SIG-M5 (cell line): Measurements from ENCODE around the gene REXO5.
"Not testable (repeated sequence)": the region's sequence is repeated elsewhere in the genome, so short reads cannot be mapped to it uniquely, and the experiment has no call there.

ENCODE experiments used
- DNase-seq: peaks from one replicate; lab custom pipeline; 2025; lab: John Stamatoyannopoulos, UW

The REXO5 gene

DNA sequence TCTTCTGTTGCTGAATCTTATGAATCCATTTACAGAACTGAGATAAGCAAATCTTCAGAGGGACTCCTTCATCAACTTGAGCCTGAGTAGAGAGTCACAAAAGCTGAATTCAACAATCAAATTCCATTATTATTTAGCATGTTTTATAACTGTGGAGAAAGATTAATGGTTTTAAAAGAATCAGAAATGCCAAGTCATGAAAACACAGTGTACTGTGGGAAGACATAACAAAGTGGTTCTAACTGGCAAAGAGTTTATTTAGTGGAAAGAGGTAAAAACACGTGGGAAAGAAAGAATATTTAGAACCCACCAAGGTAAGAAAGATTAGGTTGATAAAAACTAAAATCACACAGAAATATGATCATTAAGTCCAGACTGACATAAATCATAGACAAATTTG lies 5.0 kb upstream of the REXO5 start:
- no peak for DNase-seq

DNA sequence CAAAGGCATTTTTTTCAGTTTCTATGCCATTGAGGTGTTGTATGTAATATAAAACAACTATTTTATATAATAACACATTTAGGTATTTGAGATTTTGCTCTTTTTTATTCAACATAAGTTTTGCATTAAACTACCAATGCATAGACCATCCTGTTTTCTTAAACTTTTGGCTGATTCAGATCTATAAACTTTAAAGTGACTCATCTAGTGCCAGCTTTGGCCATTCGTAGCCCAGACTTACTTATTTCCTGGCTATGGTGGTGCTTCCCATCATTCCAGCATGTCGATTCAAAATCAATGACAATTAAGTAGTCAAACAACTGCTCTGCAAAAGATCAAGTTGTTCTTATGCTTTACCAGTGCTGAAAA lies 3.2 kb upstream of the REXO5 start:
- DNase-seq, result no peak

DNA sequence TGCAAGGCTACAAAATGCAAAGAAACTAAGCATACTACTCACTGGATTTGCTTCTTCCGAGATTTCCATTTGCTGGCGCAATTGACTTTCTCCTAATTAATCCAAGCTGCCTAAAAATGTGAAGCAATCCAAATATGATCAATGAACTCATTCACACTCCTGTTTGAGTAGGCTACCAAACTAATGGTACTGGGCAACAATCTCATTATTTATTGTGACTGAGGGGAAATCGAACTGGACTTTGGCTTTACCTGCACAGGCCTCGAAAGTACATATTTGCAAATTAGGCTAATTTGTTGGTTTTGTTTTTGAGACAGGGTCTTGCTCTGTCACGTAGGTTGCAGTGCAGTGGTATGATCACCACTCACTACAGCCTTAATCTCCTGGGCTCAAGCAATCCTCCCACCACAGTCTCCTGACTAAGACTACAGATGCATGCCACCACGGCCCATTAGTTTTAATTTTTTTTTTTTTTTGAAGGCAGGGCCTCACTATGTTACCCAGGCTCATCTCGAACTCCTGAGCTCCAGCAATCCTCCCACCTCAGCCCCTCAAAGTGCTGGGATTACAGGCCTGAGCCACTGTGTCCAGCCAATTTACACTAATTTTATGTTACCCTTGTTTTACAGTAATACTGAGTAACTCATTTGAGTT lies 2.6 kb upstream of the REXO5 start:
- DNase-seq, result no peak

DNA sequence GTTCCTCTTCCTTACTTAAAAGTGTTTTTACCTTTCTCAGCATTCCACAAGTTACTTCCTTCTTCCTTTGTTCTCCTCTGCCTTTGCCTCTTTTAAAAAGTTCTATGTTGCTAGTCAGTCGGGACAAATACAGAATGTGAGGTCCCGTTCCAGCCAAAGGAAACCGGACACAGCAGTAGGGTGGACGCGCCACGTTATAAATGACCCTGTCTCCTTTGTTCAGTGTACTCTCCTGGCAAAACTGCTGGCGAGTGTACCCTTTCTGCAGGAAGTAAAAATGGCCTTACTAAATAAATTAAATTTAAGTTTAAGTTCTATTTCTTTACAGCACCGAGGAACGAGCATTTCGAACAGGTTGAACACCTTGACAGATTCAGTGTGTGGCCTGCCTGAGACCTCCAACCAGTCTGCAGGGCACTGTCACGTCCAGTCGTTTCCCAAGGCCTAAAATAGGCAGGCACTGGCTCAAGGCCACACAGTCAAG lies 601 bp upstream of the REXO5 start:
- not testable (repeated sequence) for DNase-seq

DNA sequence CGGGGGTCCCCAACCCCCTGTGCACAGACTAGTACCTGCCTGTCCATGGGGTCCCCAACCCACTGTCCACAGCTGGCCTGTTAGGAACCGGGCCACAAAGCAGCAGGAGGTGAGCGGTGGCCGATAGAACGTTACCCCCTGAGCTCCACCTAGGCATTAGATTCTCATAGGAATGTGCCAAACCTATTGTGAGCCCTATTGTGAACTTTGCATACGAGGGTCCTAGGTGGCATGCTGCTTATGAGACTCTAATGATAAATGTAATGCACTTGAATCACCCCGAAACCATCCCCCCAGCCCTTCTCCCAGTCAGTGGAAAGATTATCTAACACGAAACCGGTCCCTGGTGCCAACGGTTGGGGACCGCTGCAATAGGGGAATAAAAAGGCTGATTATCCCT lies 1.5 kb downstream of the REXO5 start:
- DNase-seq, result no peak

DNA sequence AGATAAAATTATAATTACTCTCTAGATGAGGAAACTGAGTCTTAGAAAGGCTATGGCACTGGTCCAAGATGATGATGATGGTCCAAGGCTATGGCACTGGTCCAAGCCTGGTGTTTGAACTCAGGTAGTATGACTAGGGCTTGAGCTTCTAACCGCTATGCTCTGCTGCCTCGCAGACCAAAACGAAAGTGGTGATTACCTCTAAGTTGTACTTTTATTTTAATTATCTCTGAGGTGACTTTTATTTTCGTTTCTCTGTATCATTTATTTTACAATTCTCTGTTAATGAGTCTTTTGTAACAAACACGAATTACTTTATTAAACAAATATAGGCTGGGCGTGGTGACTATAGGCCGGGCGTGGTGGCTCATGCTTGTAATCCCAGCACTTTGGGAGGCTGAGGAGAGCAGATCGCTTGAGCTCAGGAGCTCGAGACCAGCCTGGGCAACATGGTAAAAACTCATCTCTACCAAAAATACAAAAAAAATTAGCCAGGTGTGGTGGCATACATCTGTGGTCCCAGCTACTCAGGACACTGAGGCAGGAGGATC lies 5.6 kb downstream of the REXO5 start:
- no peak for DNase-seq

DNA sequence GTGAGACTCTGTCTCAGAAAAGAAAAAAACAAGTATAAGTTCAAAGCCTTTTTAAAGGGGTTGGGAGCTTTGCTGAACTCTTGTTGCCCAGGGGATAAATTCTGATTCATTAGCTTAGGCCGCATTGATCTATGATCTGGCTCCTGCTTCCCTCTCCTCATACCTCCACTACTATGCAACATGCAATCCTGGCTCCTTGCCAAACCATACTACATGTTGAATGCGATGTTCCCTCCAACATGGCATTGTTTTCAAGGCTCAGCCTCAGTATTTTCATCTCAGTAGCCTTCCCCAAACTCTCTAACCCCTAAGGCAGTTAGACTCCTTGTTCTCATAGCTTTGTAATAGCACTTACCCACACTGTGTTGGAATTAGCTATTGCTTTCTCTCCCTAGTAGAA lies 6.2 kb downstream of the REXO5 start:
- no peak for DNase-seq

DNA sequence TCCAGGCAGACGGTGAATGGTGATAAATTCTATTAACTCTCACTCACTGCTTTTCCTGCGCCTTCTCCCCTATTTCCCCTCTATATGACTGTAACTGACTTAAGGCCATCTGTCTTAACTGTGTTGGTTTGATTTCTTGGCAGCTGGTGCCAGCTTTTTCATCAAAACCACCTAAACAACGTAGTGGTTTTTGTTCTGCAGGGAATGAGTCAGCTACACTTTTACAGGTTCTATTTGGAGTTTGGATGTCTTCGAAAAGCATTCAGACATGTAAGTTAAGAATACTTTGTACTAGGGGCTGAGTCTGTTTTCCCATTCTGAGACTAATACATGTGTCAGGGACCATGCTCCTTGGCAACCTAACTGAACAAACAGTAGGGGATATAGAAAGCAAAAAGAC lies 8.5 kb downstream of the REXO5 start:
- no peak for DNase-seq

DNA sequence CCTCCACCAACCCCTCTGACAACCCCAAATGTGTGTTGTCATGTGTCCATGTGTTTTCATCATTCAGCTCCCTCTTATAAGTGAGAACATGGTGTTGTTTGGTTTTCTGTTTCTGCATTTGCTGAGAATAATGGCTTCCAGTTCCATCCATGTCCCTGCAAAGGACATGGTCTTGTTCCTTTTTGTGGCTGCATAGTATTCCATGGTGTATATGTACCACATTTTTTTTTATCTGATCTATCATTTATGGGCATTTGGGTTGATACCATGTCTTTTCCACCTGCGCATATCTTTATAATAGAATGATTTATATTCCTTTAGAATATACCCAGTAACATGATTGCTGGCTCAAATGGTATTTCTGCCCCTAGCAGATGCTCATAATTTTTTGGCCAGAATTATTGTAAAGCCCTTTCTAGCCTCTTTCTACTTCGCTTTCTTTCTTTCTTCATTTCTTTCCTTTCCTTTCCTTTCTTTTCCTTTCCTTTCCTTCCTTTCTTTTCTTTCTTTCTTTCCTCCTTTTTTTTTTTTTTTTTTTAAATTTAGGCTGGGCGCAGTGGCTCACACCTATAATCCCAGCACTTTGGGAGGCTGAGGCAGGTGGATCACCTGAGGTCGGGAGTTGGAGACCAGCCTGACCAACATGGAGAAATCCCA lies 12.7 kb downstream of the REXO5 start:
- DNase-seq, result no peak

DNA sequence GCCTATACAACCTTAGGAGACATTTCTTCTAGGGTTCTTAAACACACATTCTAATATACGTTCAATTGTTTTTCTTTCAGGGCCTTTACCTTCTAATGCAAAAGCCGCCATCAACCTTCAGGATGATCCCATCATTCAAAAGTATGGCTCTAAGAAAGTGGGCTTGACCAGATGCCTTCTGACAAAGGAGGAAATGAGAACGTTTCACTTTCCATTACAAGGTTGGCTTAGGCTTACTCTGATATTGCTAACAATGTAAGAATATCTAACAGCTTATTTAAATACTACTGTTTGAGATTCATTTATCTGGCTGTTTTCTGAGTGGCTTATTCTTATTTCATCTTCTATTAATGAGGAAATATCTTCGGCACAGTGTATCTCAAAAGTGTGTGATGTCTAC lies 15.4 kb downstream of the REXO5 start:
- no peak for DNase-seq

DNA sequence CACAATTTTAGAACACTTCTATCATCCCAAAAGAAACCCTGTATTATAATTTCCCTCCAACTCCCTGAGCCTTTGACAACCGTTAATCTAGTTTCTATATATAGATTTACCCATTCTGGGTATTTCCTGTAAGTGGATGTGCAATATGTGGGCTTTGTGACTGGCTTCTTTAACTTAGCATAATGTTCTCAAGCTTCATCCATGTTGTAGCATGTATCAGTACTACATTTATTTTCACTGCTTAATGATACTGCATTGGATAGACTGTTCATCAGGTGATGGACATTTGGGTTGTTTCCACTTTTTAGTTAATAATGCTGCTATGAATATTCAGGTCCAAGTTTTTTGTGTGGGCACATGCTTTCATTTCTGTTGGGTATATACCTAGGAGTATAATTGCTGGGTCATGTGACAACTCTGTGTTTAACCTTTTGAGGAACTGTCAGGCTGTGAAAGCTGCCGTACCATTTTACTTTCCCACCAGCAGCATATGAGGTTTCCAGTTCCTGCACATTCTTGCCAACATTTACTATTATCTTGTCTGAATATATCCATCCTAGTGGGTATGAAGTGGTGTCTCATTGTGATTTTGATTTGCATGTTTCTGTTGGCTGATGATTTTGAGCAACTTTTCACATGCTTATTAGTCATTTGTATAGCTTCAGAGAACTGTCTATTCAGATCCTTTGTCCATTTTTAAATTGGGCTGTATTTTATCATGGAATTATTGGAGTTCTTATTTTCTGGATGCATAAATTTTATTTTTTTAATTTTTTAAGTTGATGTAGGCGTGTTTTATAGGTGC lies 16.4 kb downstream of the REXO5 start:
- DNase-seq, result no peak

DNA sequence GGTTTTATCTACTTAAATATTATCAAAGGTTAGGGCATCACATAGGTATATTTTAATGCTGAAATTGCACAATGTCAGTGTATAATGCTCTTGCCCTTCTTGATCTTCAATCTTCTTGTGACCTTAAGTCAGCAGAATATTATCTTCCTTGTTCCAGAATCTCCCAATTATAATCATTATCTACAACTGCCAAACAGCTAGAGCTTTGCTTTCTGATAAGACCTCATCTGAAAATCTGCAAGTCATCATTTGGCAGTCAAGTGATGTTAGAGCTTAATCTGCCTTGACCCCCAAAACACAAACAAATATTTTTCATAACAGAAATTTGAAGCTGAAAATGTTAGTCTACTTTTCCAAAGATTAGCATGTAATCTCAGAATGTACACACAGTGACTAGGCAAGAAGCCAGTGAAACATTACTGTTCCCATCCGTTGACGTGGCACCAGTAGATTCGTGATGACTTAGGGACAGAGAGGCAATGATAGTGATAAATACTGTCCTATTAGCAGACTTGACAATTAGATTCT lies 19.8 kb downstream of the REXO5 start:
- no peak for DNase-seq

DNA sequence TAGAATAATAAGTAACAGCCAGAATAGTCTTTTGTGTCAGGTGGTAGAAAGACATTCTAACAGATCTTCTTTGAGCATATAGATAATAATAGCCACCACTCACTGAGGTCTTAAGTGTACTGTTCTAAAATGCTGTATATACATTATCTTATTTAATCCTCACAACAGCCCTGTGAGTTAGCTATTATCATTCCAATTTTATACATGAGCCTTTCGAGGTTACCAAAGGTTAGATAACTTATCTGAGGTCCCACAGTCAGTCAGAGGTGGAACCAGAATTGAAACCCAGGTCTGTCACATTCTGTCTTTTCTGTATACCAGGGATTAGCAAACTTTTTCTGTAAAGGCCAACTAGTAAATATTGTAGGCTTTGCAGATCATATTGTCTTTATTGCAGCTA lies 23.2 kb downstream of the REXO5 start:
- DNase-seq, result no peak

DNA sequence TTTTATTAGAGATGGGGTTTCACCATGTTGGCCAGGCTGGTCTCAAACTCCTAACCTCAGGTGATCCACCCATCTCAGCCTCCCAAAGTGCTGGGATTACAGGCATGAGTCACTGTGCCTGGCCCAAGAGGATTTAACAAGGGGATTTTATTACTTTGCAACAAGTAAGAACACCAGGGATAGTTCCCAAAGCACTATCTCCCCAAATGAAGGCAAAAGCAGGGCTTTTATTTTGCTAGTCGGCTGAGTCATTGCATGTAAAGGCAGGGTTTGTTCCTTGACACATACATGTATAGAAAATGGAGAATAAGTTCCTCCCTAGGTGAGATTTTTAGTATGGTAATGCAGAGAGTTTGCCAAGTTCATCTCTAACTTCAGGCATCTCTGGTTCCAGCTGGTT lies 24.0 kb downstream of the REXO5 start:
- no peak for DNase-seq

DNA sequence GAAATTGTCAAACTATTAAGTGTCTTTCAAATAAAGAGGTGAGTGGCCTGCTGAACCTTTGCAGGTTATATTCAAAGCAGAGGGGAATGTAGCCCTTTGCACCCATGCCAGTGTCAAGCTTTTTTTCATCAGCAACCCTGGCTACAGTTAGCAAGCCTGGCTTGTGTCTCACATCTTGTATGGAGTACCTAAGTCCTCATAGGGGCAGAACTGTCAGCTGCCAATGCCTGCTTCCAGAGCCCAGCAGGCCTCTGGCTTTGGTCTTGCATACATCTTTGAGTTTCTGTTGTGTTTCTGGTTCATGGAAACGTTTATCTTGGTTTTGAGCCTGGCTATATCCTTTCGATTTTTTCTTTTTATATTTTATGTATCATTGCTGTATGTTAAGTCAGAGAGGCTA lies 26.8 kb downstream of the REXO5 start:
- no peak for DNase-seq

DNA sequence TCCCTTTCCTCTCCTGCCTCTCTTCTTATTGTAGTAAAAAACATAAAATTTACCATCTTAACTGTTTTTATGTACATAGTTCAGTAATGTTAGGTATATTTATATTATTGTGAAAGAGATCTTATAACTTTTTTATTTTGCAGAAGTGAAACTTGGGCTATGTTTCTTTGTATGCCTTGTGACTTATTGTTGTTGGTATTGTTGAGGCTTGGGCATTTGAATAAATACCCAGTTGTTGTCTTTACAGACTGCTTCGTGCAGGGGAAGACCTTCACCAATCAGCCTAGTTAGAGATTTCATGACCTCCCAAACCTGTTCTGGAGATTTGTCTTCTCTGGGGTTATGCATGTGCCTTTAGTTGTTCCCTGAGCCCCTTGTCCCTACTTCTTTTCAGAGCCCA lies 31.9 kb downstream of the REXO5 start:
- DNase-seq, result no peak

DNA sequence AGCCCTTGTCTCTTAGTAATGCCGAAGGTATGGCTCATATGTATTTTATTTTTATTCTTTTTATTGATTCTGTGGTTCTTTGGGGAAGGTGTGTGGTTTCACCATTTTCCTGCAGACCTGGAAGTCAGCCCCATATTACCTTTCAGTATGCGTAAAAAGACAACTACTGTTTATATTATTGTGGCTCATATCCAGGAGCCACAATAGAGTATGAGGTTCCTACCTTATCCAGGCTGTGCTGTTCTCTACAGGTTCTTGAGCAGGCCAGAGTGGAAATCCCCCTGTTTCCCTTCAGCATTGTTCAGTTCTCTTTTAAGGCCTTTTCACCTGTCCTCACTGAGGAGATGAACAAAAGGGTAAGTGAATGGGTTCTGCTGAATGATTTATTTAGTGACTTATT lies 33.2 kb downstream of the REXO5 start:
- no peak for DNase-seq

DNA sequence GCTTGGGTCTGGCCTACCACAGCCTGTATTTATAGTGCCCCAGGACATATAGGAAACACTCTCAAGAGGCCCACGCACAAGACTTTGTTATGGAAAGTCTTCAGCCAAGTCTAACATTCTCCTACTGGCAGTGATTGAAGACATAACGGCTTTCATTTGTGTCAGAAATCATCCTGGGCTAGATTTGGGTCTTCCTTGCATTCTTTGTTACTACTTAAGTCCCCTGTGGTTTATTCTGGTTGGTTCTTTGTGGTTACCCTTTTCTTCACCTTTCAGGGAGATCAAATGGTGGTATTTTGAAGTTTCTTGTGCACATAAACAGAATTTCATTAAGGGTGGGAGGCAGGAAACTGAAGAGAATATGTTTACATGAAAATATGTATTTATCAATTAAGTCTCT lies 37.7 kb downstream of the REXO5 start:
- no peak for DNase-seq

DNA sequence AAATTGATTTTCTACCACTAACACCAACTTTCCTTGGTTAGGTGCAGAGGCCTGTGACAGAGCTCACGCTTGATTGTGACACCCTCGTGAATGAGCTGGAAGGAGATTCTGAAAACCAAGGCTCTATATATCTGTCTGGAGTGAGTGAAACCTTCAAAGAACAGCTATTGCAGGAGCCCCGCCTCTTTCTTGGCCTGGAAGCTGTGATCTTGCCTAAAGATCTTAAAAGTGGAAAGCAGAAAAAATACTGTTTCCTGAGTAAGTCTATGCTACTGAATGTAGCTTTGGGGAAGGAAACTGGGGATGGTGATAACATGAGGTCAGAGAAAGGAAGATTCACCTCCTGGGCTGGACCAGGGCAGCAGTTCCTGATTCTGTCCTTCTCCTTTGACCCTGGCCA lies 38.3 kb downstream of the REXO5 start:
- no peak for DNase-seq

DNA sequence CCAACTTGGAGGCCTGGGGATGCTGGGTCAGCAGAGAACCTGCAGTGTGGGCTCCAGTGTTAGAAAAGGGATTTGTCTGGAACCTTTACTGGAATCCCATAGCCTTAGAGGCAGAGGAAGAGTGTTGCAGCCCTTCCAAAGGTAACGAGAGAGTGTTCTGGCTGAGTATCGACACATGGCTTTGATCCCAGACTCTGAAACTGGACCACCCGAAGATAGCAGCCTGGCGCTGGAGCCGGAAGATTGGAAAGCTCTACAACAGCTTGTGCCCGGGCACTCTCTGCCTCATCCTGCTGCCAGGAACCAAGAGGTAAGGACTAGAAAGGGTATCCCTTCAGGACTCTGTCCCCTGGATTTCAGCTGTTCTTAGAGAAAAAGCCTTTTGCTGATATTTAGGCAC lies 39.7 kb downstream of the REXO5 start:
- no peak for DNase-seq

DNA sequence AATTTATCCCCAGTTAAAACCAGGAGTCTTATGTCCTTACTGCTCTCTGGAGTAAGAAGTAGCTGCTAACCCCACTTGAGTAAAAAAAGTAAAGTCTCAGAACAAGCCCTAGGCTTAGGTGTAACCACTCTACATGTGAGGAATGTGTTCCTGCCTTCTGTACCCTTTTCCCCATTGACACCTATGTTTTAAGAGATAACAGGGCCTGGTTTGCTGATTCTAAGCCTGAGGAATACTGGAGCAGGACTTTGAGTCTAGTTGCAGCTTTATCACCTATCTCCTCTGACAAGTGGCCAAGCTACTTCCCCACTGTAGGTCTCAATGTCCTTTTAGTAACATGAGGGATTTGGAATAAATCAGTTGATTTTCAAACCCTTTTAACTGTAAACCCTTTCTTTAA lies 40.2 kb downstream of the REXO5 start:
- no peak for DNase-seq

DNA sequence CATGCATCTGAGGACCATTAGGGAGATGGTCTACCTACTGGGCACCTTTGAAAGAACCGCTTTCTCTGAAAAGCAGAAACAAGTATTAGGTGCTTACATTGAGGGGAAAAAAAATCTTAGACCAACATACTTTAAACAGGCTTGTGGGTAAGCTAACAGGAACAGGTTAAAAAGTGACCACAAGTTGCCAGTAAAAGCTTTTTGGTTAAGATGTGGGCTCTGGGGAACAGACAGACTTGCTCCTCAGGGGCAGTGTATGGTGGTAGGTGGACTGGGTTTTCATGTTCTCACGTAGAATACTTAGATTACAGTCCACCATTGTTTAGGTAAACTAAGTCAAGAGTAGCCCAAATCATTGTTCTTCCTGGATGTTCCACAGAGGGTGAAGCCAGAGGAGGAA lies 41.2 kb downstream of the REXO5 start:
- no peak for DNase-seq
